Large intestine (tissue), 3 donors: ENCODE measurements around the gene CLUH. TPM values are rescaled to one million over a fixed set of nuclear protein-coding genes. Genes with fewer than 3 reads are reported as not detected.

ENCODE experiments used
- DNase-seq, 2 donors: peaks; one replicate each; pipeline versions ENCODE4 v3.0.0 to v3.0.0-alpha.2; 2013
- H3K27ac ChIP-seq: one replicate; pipeline ENCODE4 v1.5.1; 2013; ENCODE audit warnings: low read length
- H3K27me3 ChIP-seq: 2 replicates; pipeline ENCODE4 v1.6.1; 2013; ENCODE audit warnings: low read length; ENCODE audit not compliant: control insufficient read depth, insufficient read depth
- H3K36me3 ChIP-seq: 2 replicates; pipeline ENCODE4 v1.6.1; 2013; ENCODE audit warnings: low read length; ENCODE audit not compliant: control insufficient read depth, insufficient read depth
- H3K4me1 ChIP-seq: one replicate; pipeline ENCODE4 v1.6.1; 2013; ENCODE audit warnings: low read length; ENCODE audit not compliant: control insufficient read depth, insufficient read depth
- H3K4me3 ChIP-seq: one replicate; pipeline ENCODE4 v1.5.1; 2013; ENCODE audit warnings: low read length
- H3K9me3 ChIP-seq: one replicate; pipeline ENCODE4 v1.6.1; 2013; ENCODE audit warnings: mild to moderate bottlenecking, low read depth, low read length, moderate library complexity; ENCODE audit not compliant: control insufficient read depth
- WGBS: methylation state at CpG from one replicate; pipeline ENCODE4 v1.1.5; 2013; ENCODE audit warnings: low lambda C conversion rate; ENCODE audit not compliant: insufficient coverage; 5-methylcytosine and 5-hydroxymethylcytosine counted together
- polyA plus RNA-seq: library from polyadenylated mRNA; unstranded; fragments of 120-200 nt; gene quantifications from one replicate; pipeline ENCODE4 v1.2.1, GENCODE V29; 2013

CLUH gene
- polyA plus RNA-seq, 1 donor = 85.5 TPM

DNA sequence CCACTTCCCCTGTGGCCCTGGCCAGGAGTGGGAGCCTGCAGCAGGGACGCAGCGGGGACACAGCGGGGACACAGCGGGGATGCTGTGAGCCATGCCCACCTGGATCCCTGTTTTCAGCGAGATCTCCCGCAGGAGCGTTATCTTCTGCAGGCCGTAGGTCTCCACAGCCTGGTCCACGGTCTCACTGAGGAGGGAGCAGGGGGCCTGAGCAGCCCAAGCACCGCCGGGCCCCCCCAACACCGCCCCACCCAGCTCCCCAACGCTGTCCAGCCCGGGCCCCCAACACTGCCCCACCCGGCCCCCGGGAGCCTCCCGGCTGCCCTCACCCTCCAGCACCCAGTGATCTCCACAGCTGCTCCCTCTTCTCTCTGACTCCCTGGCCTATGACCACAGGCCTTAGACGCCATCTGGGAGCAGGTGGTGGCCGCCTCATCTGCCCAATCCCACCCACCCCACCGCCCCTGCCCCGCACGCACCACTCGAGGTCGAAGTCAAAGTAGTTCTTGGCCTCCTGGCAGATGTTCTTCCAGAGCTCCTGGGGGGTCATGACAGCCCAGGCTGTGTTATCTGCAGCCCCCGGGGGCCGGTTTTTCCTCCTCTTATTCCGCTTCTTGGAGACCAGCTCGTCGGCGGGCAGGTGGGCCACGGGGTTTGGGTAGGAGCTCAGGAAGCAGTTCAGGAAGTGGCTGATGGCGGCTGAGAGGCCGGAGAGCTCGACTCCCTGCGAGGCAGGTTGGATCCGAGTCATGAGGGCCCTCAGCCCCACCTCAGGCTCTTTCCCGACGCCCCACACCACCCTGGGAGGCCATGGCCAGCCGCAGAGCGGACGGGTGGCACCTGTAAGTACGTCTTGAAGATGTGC is 17.0 kb downstream of the CLUH start:
- WGBS = no CpG with 5 or more reads among the region's 42 CpGs
- Histone ChIP-seq H3K9me3 (peaks cover 17% of the 10 kb centered on the region), H3K4me1 (no peaks in the 10 kb centered on the region), H3K27me3 (no peaks in the 10 kb centered on the region), H3K36me3 (peaks cover 91% of the 10 kb centered on the region), H3K27ac (no peak overlapping the region), H3K4me3 (no peak overlapping the region)
- no peak for DNase-seq

DNA sequence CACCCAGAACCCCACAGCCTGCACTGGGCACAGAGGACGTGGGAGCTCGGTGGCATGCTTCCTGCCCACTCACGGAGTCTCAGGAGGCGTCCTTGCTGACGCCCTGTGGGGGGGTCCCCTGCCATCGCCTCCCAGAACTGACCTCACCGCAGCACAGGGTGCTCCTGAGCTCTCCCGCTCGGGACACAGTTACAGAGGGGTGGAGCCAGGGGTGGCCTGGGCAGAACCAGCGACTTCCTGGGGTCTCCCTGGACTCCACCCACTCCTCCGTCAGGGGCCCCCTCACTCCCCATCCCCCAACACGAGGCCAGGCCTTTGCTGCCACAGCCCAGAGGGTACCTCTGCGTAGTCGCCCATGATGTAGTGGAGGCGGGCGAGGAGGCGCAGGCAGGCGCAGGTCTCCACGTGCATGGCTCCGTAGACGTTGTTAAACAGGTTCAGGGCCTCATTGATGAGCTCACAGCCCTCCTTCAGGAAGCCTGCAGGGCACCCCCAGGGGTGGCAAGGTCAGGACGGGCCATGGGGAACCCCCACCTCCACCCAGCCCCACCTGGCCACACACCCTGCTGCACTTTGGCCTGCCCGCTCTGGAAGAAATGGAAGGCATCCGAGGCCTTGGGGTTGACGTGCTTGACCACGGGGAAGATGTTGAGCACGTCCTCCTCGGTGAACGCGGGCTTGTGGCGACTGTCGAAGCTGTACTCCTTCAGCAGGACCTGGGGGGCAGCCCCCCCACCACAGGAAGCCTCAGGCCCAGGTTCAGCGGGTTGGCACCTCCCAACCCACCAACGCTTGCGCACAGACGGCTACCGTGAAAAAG is 17.8 kb downstream of the CLUH start:
- no CpG with 5 or more reads among the region's 37 CpGs for WGBS
- H3K4me1 ChIP-seq = no peaks in the 10 kb centered on the region
- no peak for DNase-seq
- H3K36me3 ChIP-seq = peaks cover 91% of the 10 kb centered on the region
- peaks cover 17% of the 10 kb centered on the region for H3K9me3 ChIP-seq
- H3K27me3 ChIP-seq = no peaks in the 10 kb centered on the region
- no peak overlapping the region for H3K4me3 ChIP-seq
- no peak overlapping the region for H3K27ac ChIP-seq

DNA sequence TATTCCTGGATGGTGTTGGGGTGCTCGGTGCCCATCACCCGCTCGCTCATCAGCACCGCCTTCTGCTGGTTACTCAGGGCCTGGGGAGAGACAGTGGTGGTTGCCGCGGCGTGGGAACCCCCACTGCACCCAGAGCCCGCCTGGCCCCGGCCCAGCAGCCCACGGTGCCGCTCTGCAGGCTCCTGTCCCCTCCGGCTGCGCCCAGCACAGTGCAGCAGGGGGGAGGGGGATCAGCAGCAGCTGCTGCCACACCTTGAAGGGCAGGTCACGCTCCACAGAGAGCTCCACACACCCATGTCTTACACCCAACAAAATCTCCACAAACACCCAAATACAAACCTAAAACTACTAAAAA is 18.8 kb downstream of the CLUH start:
- DNase-seq = no peak
- Histone ChIP-seq H3K9me3 (peaks cover 9% of the 10 kb centered on the region), H3K4me1 (no peaks in the 10 kb centered on the region), H3K27ac (no peak overlapping the region), H3K36me3 (peaks cover 85% of the 10 kb centered on the region), H3K27me3 (no peaks in the 10 kb centered on the region), H3K4me3 (no peak overlapping the region)
- no CpG with 5 or more reads among the region's 14 CpGs for WGBS

DNA sequence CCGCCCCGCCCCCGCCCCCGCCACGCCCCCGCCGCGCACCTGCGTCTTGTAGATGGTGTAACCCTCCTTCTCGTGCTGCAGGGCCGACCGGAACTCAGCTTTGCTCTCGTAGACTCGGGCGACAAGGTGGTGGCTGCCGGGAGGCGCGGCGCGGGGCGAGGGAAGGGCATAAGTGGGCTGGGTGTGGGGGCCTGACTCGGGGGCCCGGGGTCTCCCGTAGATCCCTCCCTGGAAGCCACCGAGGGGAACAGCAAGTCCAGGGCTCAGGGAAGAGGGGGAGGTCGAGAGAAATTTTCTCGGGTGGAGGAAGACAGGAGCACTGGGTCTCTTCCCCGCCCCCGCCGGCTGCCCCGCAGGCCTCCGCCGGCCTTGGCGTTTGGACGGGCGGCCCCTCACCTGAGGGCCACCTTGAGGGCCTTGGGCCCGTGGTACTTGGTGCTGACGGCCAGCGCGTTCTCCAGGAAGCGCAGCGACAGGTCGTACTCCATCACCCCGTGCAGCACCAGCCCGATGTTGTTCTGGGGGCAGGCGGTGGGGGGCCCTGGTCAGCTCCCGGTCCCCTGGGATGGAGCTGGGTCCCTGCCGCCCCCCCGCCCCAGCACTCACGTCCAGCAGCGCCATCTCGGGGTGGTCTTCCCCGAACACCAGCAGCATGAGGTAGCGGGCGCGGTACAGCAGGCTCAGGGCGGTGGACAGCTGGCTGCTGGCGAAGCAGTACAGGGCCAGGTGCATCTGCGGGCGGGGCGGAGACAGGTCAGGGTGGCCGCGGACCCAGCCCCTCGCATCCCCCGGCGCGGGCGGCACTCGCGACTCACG is 19.4 kb downstream of the CLUH start:
- no CpG with 5 or more reads among the region's 71 CpGs for WGBS
- Histone ChIP-seq H3K27me3 (no peaks in the 10 kb centered on the region), H3K36me3 (peaks cover 79% of the 10 kb centered on the region), H3K4me1 (no peaks in the 10 kb centered on the region), H3K9me3 (peaks cover 9% of the 10 kb centered on the region), H3K4me3 (no peak overlapping the region), H3K27ac (no peak overlapping the region)
- DNase-seq = no peak

DNA sequence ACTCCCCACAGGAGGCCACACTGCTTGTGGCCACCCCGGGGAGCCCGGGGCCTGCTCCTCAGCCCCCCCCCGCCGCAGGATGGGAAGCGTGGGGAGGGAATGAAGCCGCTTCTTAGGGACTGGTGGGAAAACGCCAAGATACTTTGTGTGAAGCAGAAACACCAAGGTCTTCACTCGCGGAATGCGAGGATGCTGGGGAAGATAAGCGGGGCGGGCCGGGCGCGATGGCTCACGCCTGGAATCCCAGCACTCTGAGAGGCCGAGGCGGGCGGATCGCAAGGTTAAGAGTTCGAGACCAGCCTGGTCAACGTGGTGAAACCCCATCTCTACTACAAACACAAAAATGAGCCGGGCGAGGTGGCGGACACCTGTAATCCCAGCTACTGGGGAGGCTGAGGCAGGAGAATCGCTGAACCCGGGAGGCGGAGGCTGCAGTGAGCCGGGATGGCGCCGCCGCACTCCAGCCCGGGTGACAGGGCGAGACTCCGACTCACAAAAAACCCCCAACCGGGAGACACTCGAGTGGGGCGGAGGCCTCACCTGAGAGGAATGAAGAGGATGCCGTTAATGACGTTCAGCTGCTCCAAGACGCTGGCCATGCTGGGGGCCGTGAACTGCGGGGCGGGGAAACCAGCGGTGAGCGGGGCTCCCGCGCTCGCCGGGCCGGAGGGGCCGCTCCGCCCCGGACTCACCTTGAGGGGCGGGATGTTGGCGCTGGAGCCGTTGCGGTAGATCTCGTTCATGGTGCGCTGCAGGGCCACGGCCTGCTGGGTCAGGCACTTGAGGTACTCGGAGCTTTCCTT is 20.3 kb downstream of the CLUH start:
- no peak overlapping the region for H3K27ac ChIP-seq
- H3K4me3 ChIP-seq = no peak overlapping the region
- H3K36me3 ChIP-seq = peaks cover 70% of the 10 kb centered on the region
- WGBS = 100% methylated on average over 2 of the region's 62 CpGs
- no peaks in the 10 kb centered on the region for H3K27me3 ChIP-seq
- H3K4me1 ChIP-seq = no peaks in the 10 kb centered on the region
- peaks cover 9% of the 10 kb centered on the region for H3K9me3 ChIP-seq
- no peak for DNase-seq

DNA sequence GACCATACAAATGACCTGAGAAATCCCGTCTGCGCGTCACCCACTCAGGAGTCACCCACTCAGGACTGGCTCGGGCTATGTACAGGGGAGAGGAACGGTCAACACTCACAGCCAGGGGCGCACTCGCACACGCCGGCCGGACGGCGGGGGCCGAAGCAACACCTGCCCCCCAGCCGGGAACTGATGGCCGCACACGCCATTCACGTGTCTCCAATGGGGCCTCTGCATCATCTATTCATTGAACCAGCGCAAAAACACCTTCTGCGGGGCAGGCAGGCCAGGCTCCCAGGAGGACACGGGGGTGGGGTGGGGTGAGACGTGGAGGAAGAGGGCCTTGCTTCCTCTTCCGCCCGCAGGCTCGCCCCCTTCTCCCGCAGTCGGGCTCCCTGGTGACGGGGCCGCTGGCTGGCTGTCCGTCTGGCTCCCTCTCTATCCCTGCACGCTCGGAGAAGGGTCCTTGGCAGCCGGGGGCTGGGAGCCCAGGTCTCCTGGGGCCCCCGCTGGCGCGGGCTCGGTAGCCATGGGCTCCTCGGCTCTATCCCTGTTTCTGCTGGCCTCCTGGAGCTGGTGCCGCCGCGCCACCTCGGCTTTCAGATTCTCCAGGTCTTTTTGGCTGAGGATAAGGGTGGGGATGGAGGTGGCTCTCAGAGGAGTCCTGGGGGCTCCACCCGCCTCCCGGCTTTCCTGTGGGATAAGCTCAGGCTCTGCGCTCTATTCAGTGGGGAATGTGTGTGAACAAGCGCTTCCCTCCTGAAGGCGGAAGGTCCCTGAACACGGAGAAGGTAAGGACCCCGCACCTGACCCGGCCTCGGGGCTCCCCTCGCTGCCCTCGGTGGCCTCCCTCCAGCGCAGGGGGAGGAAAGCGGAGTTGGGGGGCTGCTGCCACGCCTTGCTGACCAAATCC is 21.1 kb downstream of the CLUH start:
- Histone ChIP-seq H3K9me3 (peaks cover 9% of the 10 kb centered on the region), H3K27ac (no peak overlapping the region), H3K27me3 (no peaks in the 10 kb centered on the region), H3K4me3 (no peak overlapping the region), H3K4me1 (no peaks in the 10 kb centered on the region), H3K36me3 (peaks cover 62% of the 10 kb centered on the region)
- no CpG with 5 or more reads among the region's 55 CpGs for WGBS
- no peak for DNase-seq

DNA sequence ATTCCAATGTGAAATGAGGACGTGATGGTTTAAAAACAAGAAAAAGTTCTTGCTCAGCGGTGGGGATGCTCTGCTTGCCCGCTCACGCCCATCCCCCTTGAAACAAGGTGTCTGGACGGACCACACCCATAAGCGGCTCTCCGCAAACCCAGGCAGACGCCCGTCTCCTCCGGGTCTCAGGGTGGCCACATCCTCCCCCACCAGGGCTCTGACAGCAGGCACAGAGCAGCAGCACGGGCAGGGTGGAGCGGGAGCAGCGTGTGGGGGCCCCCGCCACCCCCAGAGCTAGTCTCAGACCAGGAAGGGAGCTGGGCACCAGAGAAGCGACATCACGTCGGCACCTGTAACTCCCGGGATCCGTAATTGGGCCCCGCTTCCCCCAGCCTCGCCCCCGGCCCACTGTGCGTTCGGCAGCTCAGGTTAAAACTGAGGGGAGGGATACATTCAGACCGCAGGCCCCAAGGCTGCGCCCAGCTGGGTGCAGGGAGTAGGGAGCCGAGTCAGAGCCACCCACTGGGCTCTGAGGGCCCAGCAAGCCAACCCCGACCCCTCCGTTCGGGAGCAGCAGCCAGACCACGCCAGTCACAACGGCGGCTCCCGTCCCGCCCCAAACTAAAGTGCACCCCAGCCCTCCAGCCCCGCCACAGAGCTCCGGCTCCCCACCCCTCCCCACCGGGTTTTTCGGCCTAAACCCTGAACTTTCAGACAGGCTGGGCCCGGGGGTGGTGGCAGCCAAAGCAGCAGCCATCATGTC is 22.0 kb downstream of the CLUH start:
- Histone ChIP-seq H3K4me3 (no peak overlapping the region), H3K27me3 (no peaks in the 10 kb centered on the region), H3K27ac (no peak overlapping the region), H3K9me3 (peaks cover 9% of the 10 kb centered on the region), H3K4me1 (no peaks in the 10 kb centered on the region), H3K36me3 (peaks cover 58% of the 10 kb centered on the region)
- no CpG with 5 or more reads among the region's 40 CpGs for WGBS
- no peak for DNase-seq

DNA sequence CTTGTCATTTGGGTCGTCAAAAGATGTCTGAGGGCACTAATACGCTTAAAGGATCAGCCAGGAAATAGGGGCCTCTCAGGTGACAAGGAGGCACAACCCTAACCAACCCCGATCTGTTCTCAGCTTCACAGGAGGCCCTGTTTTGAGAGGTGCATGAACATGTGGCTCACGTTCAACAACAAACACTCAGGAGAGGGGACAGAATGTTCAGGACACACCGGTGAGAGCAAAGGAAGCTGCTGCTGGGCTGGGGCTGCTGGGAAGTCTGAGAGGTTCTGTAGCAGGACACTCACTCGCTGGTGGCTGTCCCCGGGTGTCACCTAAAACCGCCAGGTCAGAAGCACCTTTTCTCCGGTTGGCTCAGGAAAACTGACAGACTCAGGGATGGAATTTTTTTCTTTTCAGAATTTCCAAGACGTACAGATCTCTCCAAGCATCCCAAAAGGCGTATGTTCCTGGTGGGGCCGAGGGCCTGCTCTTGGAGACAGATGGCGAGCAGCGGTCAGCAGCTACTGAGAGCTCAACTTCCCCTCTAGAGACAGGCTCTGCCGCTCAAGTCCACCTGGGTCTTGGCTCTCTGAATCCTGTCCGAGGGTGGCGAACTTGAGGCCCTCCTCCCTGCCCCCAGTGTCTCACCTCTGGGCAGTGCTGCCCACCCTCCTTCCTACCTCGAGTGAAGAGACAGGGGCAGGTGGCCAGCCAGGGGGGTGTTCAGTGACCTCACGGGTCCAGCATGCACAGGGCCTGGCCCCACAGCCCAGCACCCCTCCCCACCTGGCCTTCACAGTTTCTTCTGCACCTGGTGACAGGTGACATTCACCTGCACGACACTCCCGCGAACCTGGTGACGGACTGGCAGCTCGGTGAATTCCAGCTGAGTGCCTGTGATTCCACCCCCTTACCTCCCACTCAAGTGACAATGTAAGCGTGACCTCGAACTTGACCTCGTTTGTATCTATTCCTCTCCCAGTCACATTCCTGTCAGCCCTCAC is 22.9 kb downstream of the CLUH start:
- H3K36me3 ChIP-seq = peaks cover 54% of the 10 kb centered on the region
- no peaks in the 10 kb centered on the region for H3K27me3 ChIP-seq
- WGBS = no CpG with 5 or more reads among the region's 27 CpGs
- peaks cover 9% of the 10 kb centered on the region for H3K9me3 ChIP-seq
- DNase-seq = no peak
- no peak overlapping the region for H3K4me3 ChIP-seq
- H3K27ac ChIP-seq = no peak overlapping the region
- no peaks in the 10 kb centered on the region for H3K4me1 ChIP-seq
